EL (cell line): Measurements from ENCODE around the gene BAIAP2L2.

Experiments used
- DNase-seq: peaks from one replicate; pipeline ENCODE4 v3.0.0-alpha.2; 2016

Gene BAIAP2L2

DNA sequence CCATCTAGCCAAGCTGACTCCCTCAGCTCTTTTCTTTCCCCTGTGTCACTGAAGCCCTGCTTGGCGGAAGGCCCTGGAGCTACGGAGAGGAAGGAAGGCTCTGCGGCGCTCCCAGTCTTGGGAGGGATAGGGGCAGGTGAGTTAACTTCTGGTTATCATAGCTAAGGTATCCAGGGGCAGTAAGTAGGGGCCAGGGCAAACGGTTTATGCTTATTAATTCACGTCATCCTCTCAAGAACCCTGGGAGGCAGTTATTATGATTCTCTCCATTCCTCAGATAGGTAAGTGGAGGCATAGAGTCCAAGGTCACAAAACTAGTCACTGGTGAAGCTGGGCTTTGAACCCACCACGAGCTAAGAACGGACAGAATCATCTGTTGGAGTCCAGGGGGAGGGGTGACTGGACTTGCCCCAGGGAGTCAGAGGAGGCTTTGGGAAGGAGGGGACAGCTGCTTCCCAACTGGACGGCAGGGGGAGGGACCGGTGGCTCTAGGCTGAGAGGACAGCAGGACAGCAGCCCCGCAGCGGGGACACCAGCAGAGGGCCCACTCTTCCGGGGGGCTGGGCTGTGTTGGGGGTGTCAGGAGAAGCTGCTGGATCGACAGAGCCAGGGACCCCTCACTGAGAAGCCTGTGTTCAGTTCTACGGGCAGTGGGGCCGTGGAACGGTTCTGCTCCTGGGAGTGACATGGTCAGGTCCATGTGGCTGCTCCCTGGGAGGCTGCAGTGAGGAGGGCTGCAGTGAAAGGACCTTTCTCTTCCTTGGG lies 3.5 kb downstream of the BAIAP2L2 start:
- DNase-seq: no peak

DNA sequence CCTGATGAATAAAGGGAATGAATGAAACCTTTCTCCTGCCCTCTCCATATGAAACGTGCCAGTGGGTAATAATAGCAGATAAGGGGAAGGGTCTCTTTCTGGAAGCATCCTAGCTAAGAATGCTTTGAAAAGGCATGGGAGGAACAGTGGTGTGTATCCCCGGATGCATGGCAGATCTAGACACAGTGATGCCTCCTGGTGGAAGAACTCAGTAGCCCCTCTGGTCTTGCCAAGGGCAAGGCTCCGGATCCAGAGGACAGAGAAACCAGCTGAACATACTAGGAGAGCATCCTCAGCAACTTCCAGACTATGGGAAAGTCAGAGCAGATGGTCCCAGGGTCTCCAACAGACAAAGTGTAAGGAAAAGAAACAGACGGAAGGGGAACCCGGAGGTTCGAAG lies 6.4 kb downstream of the BAIAP2L2 start:
- peak; percentile 32 for DNase-seq

DNA sequence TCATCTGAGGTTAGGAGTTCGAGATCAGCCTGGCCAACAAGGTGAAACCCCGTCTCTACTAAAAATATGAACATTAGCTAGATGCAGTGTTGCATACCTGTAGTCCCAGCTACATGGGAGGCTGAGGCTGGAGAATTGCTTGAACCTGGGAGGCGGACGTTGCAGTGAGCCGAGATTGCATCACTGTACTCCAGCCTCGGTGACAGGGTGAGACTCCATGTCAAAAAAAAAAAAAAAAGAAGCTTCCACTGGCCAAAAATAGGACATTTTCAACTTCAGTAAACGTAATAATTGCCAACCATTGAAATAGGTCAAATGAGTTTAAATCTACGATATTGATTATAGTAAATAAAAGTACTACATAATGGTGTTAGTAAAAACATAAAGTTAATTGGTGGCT lies 6.8 kb downstream of the BAIAP2L2 start:
- no peak for DNase-seq

DNA sequence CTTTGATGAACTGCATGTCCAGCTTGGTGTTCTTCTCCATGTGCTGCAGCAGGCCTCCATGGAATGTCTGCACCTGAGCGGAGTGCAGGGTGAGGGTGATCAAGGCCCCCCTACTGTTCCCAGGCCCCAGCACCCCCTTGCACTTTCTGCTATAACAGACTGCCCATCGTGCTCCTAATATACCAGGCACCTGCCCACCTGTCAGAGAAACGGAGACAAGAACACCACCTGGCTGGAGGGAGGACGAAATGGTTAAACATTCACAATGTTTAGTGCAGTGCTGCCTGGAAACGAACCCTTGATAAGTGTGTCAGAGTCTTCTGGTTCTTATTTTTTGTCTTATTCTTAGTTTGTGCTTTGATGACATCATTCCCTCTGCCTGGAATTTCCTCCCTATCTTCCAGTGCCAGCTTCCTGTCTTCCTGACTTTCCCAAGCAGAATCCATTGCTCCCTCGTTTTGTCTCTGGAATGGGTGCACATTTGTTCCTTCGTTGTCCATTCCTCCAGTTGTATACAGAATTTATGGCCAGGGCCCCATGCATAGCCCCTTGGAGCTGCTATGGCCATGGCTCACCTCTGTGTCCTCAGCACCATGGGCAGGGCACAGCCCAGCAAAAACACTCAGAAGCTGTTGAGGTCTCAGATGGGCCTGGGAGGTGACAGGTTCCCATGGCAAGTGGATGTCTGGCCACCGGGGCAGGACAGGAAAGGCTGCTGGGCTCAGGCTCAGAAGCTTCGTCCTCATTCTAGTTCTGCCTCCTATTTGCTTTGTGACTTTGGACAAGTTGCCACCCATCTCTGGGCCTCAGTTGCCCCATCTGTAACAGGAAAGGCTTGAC lies 11.9 kb downstream of the BAIAP2L2 start:
- DNase-seq: peak; percentile 50

DNA sequence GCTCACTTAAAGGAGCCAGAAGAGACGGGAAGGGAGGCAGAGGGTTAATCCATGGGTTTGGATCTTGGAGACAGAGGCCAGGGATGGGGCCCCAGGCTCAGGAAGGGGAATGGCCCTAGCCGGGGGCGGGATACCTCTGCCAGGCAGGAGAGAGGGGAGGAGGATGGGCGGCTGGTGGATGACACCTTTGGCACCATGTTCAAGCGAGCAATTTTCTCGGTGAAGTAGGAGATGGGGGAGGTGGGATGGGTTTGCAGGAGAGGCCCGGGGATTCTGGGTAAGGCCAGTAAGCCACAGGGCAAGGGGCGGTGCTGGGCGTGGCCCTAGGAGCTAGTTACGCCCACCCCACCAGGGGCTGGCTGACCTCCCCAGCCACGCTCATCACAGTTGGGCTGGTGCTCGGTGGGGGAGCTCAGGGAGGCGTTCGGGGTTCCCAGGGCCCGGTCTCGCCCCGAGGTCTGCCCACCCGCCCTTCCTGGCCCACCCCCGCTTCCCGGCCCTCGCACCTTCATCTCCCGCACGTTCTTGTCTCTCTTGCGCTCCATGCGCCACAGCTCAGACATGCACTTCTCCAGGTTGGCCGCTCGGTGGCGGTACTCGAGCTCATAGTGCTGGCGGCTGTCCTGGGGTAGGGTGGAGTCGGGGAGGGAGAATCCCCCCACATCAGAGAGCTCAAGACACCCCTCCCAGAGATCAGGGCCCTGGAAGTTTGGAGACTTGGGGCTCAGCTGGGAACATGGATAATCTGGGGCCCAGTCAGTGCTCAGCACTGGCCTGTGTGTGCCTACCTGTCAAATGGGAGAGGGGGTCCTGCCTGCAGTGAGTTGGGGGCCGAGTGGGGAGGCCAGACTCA lies 12.7 kb downstream of the BAIAP2L2 start:
- no peak for DNase-seq

DNA sequence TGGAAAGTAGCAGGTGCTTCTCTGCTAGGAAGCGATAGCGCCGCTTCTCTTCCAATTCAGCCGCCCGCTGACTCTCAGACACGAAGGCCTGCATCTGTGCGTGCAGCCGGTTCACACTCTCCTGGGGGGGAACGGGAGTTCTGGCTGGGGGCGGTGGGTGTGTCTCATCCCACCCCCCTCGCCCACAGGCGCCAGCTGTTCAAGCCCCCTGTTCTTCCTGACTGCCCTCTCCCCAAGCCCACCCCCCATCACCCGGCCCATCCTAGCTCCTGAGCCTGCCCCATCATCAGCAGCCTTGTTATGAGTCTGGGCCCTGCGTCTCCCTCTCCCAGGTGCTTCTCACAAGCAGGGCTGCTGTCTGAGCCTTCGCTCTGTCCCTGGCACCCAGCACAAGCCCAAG lies 13.4 kb downstream of the BAIAP2L2 start:
- DNase-seq: no peak

DNA sequence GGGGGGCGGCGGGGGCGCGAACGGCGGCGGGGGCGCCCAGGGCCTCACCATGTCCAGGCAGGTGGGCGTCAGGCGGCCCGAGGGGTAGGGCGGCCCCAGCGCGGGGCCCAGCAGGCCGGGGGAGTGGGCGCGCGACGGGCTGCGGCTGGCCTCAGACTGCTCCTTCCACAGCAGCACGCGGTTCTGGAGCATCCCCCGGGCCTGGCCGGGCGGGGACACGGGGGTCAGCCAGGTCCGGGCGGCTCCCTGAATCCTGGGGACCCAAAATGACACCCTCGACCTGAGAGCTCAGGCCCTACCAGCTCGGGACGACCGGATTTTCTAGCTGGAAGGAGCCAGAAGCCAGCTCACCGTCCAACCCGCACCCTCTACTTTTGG lies 21.0 kb downstream of the BAIAP2L2 start:
- no peak for DNase-seq

DNA sequence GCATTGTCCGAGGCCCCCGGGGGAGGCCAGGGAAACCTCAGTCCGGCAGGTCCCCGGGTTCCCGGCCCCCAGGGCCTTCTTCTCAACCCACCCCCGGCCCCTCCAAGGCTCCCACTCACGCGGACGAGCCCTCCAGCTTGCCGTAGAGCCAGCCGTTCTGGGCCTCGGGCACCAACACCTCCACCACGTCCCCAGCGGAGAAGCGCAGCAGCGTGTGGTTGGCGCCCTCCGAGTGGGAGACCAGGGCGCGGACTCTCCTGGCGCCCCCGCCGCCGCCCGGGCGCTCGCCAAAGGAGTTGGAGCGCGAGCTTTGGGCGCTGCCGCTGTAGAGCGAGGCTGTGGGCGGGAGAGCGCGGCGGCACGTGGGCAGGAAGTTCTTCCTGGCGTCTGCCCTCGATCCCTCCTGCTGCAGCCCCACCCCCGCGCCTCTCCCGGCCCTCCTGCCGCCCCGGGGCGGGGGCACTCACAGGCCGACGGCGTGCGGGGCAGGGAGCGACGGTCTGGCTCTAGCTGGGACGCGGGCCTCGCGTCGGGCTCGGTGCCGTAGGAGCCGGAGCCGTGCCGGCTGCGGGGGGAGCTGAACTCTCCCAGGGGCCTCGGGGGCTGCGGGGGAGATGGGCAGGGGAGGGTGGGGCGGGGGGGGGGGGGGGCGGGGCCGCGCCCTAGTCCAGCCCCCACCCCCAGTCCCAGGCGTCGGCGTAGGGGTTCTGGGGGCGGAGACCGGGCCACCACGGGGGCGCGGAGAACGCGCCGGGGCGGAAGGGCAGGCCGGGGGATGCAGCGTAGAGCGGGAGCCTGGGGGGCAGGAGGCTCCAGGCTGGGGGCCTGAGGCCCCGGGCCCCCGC lies 21.6 kb downstream of the BAIAP2L2 start:
- peak; percentile 22 for DNase-seq

DNA sequence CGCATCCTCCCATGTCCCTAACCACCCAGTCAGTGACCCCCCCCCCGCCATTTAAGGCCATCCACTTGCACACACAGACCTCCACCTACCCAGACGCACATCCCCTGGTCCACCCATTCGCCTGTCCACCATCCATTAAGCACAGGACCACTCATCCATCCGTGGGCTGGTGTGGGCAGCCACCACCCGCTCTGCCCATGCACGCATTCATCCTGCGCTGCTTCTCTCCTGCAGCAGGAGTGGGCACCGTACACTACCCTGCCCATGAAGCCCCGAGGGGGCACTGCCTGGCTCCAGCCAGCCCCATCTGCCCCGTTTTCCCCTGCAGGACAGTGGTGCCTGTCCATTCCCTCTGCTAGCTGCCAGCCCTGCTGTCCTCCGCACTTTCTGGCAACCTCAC lies 22.6 kb downstream of the BAIAP2L2 start:
- no peak for DNase-seq

DNA sequence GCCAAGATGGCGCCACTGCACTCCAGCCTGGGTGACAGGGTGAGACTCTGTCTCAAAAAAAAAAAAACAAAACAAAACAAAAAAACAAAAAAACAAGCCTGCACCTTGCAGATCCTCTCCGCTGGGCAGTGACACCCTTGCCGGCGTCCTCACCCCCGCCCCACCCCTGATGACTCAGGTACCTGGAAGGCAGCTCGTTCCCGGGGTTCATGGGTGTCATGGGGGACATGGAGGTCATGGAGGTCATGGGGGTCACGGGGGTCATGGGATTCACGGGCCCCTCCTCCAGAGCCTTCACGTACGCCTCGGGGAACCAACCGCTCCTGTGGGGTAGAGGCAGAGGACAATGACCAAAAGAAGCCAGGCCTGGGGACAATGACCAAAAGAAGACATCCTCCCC lies 23.5 kb downstream of the BAIAP2L2 start:
- DNase-seq: no peak

DNA sequence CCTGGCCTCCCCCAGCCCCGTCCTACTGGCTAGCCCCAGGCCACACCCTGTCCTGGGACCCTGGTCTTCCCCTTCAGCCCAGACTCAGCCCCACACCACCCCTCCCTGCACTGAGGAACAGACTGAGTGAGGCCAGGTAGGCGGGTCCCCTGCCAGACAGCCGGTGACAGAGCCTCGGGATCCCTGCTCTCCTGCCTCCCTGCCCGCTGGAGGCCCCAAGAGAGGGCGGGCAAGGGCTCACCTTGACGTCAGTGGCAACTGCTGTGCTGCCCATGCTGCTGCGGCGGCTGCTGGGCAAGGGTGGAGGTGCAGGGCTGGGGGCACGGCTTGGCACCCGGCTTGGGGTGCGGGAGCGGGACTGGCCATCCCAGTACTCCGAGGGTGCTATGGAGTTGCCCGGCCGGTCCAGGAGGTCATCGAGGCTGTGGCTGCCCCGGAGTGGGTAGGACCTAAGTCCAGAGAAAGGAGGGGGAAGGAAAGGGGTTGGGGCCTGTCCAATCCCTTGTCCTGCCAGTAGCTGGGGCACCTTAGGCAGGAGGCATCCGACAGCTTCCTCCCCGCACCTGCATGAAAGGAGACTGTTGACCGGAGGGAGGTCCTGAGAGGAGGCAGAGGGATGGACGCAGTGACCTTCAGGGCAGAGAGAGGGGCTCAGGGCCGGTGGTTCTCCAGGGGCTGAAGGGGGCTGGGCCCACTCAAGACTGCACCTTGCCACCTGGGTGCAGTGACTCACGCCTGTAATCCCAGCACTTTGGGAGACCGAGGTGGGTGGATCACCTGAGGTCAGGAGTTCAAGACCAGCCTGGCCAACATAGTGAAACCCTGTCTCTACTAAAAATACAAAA lies 24.3 kb downstream of the BAIAP2L2 start:
- no peak for DNase-seq

DNA sequence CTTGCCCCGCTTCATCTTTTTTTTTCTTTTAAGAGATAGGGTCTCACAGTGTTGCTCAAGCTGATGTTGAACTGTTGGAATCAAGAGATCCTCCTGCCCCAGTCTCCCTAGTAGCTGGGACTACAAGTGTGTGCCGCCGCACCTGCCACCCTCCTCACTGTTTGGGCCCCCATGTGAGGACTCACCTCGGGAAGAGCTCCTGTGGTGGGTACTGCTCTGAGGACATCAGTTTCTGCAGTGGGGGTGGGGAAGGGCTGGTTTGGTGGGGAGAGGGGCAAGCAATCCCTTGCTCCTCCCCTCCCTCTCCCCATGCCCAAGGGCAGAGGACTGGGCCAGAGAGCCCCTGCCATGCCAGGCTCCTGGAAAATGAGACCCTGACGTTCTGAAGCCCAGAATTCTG lies 25.0 kb downstream of the BAIAP2L2 start:
- DNase-seq: no peak

DNA sequence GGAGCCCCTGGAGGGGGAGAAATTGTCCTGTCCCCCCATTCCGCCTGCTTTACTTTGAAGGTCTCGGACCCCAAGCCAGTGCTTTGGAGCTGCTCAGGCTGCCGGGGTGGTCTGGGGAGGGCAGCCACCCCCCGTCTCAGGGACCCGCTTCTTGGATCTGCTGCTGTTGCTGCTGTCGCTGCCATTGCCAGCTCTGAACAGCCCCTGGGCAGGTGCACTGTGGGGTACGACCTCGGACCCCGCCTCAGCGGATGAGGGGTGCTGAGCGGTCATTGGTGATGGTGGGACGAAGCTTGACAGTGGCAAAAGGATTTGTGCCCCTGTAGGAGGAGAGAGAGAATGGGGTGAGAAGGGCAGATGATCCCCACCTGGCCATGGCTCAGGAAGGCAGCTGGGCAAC lies 25.4 kb downstream of the BAIAP2L2 start:
- DNase-seq: no peak

DNA sequence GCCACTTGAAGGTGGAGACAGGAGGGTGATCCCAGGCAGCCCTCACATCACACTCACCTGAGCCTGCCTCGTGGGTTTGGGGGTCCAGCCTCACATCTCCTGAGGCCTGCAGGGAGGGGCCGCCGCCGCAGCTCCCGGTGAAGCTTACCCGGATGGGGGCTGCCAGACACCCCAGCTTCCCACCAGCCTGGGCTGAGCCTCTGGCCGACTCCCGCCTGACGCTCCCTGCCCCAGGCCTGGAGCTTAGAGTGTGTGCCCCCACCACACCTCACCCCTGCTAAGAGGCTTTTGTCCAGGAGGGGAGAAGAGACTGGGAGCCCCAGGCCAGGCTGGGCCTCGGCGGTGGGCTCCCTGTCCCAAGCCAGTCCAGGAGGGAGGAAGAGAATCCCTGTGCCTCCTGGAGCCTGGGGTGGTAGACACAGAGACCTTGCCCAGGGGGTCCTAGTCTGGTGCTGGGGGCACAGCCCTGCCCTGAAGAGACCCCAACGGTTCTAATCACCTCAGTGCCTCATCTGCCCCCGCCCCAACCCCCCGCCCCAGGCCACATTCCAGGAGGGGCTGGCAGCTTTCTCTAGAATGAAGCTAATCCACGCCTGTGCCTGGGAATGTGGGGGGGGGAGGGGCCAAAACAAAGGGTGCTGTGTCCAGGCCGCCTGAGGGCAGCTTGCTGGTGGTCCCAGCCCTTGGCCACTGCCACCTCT lies 26.4 kb downstream of the BAIAP2L2 start, which contains the start of gene SLC16A8:
Gene SLC16A8, minus strand, starts transcription at position 254 of the 701 bp plus-strand sequence. CDS start 1,311 bp downstream, outside the sequence.
- DNase-seq: no peak

DNA sequence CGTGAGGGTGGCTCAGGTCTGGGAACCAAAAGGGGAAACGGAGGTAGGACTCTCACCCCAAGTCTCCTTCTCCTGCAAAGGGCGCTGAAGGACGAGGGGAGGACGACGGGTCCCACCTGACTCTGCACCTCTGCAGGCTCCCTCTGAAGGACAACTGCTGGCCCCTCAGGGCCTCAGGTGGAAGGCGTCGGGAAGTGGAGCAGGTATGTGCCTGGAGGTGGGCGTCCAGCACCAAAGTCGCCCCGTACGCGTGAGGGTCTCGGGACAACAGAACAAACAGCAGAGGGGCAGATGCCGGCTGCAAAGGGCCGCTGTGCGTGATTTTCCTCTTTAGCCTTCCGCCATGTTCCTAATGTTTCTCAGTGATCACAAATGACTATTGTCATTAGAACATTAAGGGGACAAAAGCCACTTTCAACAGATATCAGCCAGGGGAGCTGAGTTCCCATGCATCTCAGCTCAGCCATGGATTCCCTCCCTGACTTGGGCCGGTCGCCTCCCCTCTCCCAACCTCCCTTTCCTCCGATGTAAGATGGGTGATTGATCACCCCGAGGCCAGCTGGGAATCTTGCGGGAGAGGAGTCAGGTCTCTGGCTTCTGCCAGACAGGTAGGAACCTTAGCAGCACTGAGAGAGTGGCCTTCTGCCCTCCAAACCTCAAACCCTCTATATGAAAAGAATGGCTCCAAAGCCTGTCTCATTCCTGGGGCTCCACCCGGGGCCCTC lies 27.3 kb downstream of the BAIAP2L2 start:
- no peak for DNase-seq

DNA sequence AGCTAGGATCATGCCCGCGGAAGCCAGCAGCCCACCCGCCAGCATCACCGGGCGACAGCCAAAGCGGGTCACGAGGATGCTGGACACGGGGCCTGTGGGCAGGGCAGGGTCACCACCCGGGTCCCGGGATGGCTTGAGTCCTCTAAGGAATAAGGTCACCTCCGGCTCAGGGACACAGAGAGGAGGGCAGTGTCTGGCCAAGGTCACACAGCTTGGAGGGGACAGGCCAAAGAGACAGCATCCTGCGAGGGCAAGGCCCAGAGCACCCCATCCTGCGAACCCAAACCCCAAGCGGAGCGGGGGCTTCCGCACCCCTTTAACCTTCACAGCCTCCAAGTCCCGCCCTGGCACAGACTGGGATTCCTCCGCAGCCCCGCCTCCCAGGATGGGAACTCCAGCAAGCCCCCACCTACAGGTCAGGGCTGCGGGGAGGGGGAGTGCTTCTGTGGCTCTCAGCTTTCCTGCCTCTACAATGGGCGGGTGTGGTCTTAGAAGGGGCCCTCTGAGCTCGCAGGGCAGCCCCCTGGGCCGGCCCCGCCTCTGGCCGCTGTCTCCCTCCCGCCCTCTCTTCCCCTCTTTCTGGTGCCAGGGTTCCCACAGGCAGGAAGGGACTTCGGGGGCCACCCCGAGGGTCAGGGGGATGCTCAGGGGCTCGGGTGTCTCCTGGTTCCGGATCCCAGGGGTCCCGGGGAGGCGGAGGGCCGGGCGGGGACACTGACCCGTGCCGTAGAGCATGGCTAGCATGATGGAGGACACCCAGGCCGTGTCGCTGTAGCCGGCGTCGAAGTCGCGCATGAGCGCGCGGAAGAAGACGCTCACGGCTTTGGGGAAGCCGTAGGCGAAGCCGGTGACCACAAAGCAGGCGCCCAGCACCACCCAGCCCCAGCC lies 28.3 kb downstream of the BAIAP2L2 start:
- DNase-seq: no peak

DNA sequence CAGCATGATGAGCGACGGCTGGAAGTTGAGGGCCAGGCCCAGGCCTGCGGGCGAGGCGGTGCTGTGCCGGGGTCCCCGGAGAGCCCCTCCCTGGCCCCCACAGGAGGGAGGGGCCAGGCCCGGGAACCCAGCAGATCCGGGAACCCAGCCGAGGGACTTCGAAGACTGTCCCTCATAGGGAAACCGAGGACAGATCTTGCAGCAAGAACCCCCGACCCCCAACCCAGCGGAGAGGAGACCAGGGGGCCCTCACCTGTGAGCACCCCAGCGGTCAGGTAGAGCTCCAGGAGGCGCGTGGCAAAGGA lies 28.9 kb downstream of the BAIAP2L2 start:
- DNase-seq: no peak

DNA sequence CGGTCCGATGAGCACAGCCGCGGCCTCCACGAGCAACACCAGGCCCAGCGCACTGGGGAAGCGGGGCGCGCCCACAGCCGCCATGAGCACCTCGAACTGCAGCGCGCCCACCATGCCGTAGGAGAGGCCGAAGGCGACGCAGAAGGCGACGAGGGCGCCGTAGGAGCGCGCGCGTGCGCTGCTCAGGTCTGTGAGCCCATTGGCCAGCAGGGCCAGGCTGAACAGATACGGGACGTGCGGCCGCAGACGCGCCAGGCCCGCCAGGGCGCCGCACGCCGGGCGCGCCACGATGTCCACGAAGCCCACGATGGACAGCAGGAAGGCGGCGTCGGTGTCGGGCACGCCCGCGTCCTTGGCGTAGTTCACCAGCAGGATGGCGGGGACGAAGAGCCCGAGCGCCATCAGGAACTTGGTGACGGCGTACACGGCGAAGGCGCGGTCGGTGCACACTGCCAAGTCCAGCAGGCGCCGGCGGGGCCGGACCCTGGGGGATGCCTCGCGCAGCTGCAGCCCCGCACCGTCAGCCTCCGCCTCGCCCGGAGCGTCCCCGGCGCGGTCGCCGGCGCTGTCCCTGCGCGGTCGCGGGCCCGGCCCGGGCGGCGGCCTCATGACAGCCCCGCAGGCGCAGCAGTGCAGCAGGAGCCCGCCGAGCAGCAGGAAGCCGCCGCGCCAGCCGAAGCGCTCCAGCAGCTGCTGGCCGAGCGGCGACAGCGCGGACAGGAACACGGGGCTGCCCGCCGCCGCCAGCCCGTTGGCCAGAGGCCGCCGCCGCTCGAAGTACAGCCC lies 29.4 kb downstream of the BAIAP2L2 start:
- peak; percentile 39 for DNase-seq
